ENCODE data around the gene RFX3. TPM values are rescaled to one million over a fixed set of nuclear protein-coding genes. Genes with fewer than 3 reads are reported as not detected.

The RFX3 gene
- total RNA-seq, 1 donor from 2014 or later, result 12.1 TPM

GRCh38 chr9:3361689-3362392 lies 164.0 kb downstream of the RFX3 start:
- no peaks in the 10 kb centered on the region for H3K27me3 ChIP-seq (ENCODE audit: insufficient read depth, low read length)
- H3K36me3 ChIP-seq (ENCODE audit: insufficient read depth, low read length), result no peaks in the 10 kb centered on the region
- TF ChIP-seq EZH2 (IDR thresholded peaks at IDR 0.05; ENCODE audit: insufficient read depth, low read length), result no peak
- TF ChIP-seq, protein P1, sequence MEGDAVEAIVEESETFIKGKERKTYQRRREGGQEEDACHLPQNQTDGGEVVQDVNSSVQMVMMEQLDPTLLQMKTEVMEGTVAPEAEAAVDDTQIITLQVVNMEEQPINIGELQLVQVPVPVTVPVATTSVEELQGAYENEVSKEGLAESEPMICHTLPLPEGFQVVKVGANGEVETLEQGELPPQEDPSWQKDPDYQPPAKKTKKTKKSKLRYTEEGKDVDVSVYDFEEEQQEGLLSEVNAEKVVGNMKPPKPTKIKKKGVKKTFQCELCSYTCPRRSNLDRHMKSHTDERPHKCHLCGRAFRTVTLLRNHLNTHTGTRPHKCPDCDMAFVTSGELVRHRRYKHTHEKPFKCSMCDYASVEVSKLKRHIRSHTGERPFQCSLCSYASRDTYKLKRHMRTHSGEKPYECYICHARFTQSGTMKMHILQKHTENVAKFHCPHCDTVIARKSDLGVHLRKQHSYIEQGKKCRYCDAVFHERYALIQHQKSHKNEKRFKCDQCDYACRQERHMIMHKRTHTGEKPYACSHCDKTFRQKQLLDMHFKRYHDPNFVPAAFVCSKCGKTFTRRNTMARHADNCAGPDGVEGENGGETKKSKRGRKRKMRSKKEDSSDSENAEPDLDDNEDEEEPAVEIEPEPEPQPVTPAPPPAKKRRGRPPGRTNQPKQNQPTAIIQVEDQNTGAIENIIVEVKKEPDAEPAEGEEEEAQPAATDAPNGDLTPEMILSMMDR (IDR thresholded peaks at IDR 0.05; ENCODE audit: insufficient read depth, low read depth, low read length), result no peak
- no peak overlapping the region for H3K4me2 ChIP-seq (ENCODE audit: low read length)
- no peak overlapping the region for H3K4me3 ChIP-seq (ENCODE audit: insufficient read depth, low read depth, low read length)
- no peak overlapping the region for H3K9ac ChIP-seq (ENCODE audit: low read length)
- H3K4me1 ChIP-seq (ENCODE audit: insufficient read depth, low read length), result no peaks in the 10 kb centered on the region
- H3K9me3 ChIP-seq (ENCODE audit: insufficient read depth, low read depth, low read length), result no peaks in the 10 kb centered on the region
- H2AFZ ChIP-seq (ENCODE audit: low read depth, low read length), result no peak overlapping the region
- DNase-seq (ENCODE audit: low read depth) (no peak), FAIRE-seq (no peak)
- no peaks in the 10 kb centered on the region for H4K20me1 ChIP-seq (ENCODE audit: insufficient read depth, low read length)
- no peak overlapping the region for H3K27ac ChIP-seq (ENCODE audit: low read depth, low read length)
- Mint-ChIP-seq H3K4me1 (ENCODE audit: low read depth, unreplicated experiment) (no peaks in the 10 kb centered on the region), H3K27ac (ENCODE audit: unreplicated experiment) (no peak overlapping the region), H3K27me3 (ENCODE audit: low read depth, unreplicated experiment) (no peaks in the 10 kb centered on the region), H3K36me3 (ENCODE audit: low read depth, unreplicated experiment) (no peaks in the 10 kb centered on the region), H3K4me3 (ENCODE audit: unreplicated experiment) (no peak overlapping the region), H3K9me3 (ENCODE audit: unreplicated experiment) (no peaks in the 10 kb centered on the region)
- H3K79me2 ChIP-seq (ENCODE audit: insufficient read depth, low read length), result no peaks in the 10 kb centered on the region

- H3K36me3 ChIP-seq (ENCODE audit: insufficient read depth, low read length), result no peaks in the 10 kb centered on the region
- H3K79me2 ChIP-seq (ENCODE audit: insufficient read depth, low read length), result no peaks in the 10 kb centered on the region
- H3K27ac Mint-ChIP-seq (ENCODE audit: unreplicated experiment), result no peak overlapping the region
- H3K36me3 Mint-ChIP-seq (ENCODE audit: low read depth, unreplicated experiment), result no peaks in the 10 kb centered on the region
- no peaks in the 10 kb centered on the region for H3K4me1 Mint-ChIP-seq (ENCODE audit: low read depth, unreplicated experiment)
- no peak overlapping the region for H3K27ac ChIP-seq (ENCODE audit: low read depth, low read length)
- no peak for TF ChIP-seq EZH2 (IDR thresholded peaks at IDR 0.05; ENCODE audit: insufficient read depth, low read length)
- TF ChIP-seq, protein P1 (IDR thresholded peaks at IDR 0.05; ENCODE audit: insufficient read depth, low read depth, low read length), result no peak
- no peaks in the 10 kb centered on the region for H3K9me3 Mint-ChIP-seq (ENCODE audit: unreplicated experiment)
- H3K9ac ChIP-seq (ENCODE audit: low read length), result no peak overlapping the region
- no peak overlapping the region for H3K4me2 ChIP-seq (ENCODE audit: low read length)
- no peaks in the 10 kb centered on the region for H3K4me1 ChIP-seq (ENCODE audit: insufficient read depth, low read length)
- H2AFZ ChIP-seq (ENCODE audit: low read depth, low read length), result no peak overlapping the region
- no peaks in the 10 kb centered on the region for H3K27me3 Mint-ChIP-seq (ENCODE audit: low read depth, unreplicated experiment)
- no peaks in the 10 kb centered on the region for H3K27me3 ChIP-seq (ENCODE audit: insufficient read depth, low read length)
- H3K9me3 ChIP-seq (ENCODE audit: insufficient read depth, low read depth, low read length), result no peaks in the 10 kb centered on the region
- no peaks in the 10 kb centered on the region for H4K20me1 ChIP-seq (ENCODE audit: insufficient read depth, low read length)
- no peak for FAIRE-seq
- no peak for DNase-seq (ENCODE audit: low read depth)
- H3K4me3 Mint-ChIP-seq (ENCODE audit: unreplicated experiment), result no peak overlapping the region
- no peak overlapping the region for H3K4me3 ChIP-seq (ENCODE audit: insufficient read depth, low read depth, low read length)
These were observed 164.7 kb downstream of the RFX3 start for GRCh38 chr9:3361116-3361515.

DNA sequence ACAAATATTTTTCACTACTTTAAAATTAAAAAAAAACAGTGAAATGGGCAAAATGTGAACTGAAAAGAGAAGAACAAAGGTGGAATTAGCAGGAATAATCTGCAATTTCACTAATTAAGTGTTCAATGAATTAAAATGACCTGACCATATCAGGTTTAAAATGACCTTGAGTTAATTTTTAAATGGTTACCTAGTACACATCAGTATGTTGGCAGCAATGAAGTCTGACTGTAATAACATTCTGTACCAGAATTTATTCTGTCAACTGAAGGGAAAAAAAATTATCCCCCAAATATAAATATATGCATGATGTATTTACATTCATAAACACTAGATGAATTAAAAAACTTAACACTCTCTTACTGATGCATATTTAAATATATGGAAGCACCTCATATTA lies 165.6 kb downstream of the RFX3 start:
- Histone ChIP-seq H3K9me3 (ENCODE audit: insufficient read depth, low read depth, low read length) (no peaks in the 10 kb centered on the region), H3K27ac (ENCODE audit: low read depth, low read length) (no peak overlapping the region), H4K20me1 (ENCODE audit: insufficient read depth, low read length) (no peaks in the 10 kb centered on the region), H3K36me3 (ENCODE audit: insufficient read depth, low read length) (no peaks in the 10 kb centered on the region), H2AFZ (ENCODE audit: low read depth, low read length) (no peak overlapping the region), H3K4me2 (ENCODE audit: low read length) (no peak overlapping the region), H3K4me1 (ENCODE audit: insufficient read depth, low read length) (no peaks in the 10 kb centered on the region), H3K4me3 (ENCODE audit: insufficient read depth, low read depth, low read length) (no peak overlapping the region), H3K79me2 (ENCODE audit: insufficient read depth, low read length) (no peaks in the 10 kb centered on the region), H3K9ac (ENCODE audit: low read length) (no peak overlapping the region), H3K27me3 (ENCODE audit: insufficient read depth, low read length) (no peaks in the 10 kb centered on the region)
- Mint-ChIP-seq H3K27me3 (ENCODE audit: low read depth, unreplicated experiment) (no peaks in the 10 kb centered on the region), H3K4me1 (ENCODE audit: low read depth, unreplicated experiment) (no peaks in the 10 kb centered on the region), H3K4me3 (ENCODE audit: unreplicated experiment) (no peak overlapping the region), H3K27ac (ENCODE audit: unreplicated experiment) (no peak overlapping the region), H3K36me3 (ENCODE audit: low read depth, unreplicated experiment) (no peaks in the 10 kb centered on the region), H3K9me3 (ENCODE audit: unreplicated experiment) (no peaks in the 10 kb centered on the region)
- no peak for TF ChIP-seq EZH2 (IDR thresholded peaks at IDR 0.05; ENCODE audit: insufficient read depth, low read length)
- TF ChIP-seq, protein P1 (IDR thresholded peaks at IDR 0.05; ENCODE audit: insufficient read depth, low read depth, low read length), result no peak
- DNase-seq (ENCODE audit: low read depth) (no peak), FAIRE-seq (no peak)

Data from astrocyte (in vitro differentiated cells and primary cell).